Breast epithelium (tissue), 4 donors: ENCODE data around the gene ARID5B. TPM values are rescaled to one million over a fixed set of nuclear protein-coding genes. Genes with fewer than 3 reads are reported as not detected.
A peak's percentile ranks its signal among the peaks of the same experiment; 100 is the strongest.

Experiments used
- DNase-seq, 2 donors: peaks; one replicate each; pipeline ENCODE4 v3.0.0-alpha.2; 2019; ENCODE audit warnings: low spot score in 2 of 2
- H3K27ac ChIP-seq, 2 donors: fragments of 200-600 bp; sonication (generic) in 1 of 2; one replicate each; pipeline ENCODE4 v1.5.1; 2016 to 2019; ENCODE audit warnings: mild to moderate bottlenecking in 1 of 2
- H3K27me3 ChIP-seq, 2 donors: fragments of 200-600 bp; sonication (generic) in 1 of 2; one replicate each; pipeline versions ENCODE4 v1.5.1 to v1.6.0; 2017 to 2019; ENCODE audit warnings: control low read depth in 1 of 2, mild to moderate bottlenecking in 1 of 2
- H3K36me3 ChIP-seq: fragments of 200-600 bp; one replicate; pipeline ENCODE4 v1.5.1; 2019
- H3K4me1 ChIP-seq, 2 donors: fragments of 200-600 bp; sonication (generic); one replicate each; pipeline ENCODE4 v1.5.1; 2016 to 2019; ENCODE audit warnings: control low read depth in 1 of 2
- H3K4me3 ChIP-seq, 3 donors: fragments of 200-600 bp; sonication (generic); 1 replicate in 2 of 3; 2 replicates in 1 of 3; pipeline ENCODE4 v1.5.1; 2016 to 2019; ENCODE audit warnings: mild to moderate bottlenecking in 3 of 3, moderate library complexity in 2 of 3
- H3K9me3 ChIP-seq, 2 donors: fragments of 200-600 bp; sonication (generic) in 1 of 2; one replicate each; pipeline ENCODE4 v1.5.1; 2016 to 2019; ENCODE audit warnings: control low read depth in 1 of 2
- POLR2A ChIP-seq: fragments of 450-650 bp; IDR thresholded peaks from one replicate; pipeline ENCODE4 v1.6.1; 2016; ENCODE audit warnings: antibody characterized with exemption, mild to moderate bottlenecking, moderate library complexity
- POLR2AphosphoS5 ChIP-seq, 3 donors: sonication (generic); formaldehyde crosslinking; IDR thresholded peaks; one replicate each; pipeline ENCODE4 v1.6.1; 2017; ENCODE audit warnings: antibody characterized with exemption in 3 of 3
- intact Hi-C: fragments of 100-400 bp; cut with DNase I; formaldehyde crosslinking; loops from one replicate; pipeline ENCODE4 v1.15.1; 2023; ENCODE audit warnings: low total_unique reads
- total RNA-seq, 3 donors: library from RNA; depleted of rRNA; stranded (reverse); fragments of >200 nt; gene quantifications; one replicate each; pipeline ENCODE4 v1.1.0, GENCODE V29; 2016
- TF ChIP-seq, protein P1 (sequence below), 3 donors: fragments of 450-650 bp; IDR thresholded peaks; one replicate each; pipeline ENCODE4 v1.5.1; 2016 to 2017; ENCODE audit warnings: antibody characterized with exemption in 3 of 3, mild to moderate bottlenecking in 3 of 3, moderate library complexity in 3 of 3

The ARID5B gene
- total RNA-seq, 3 donors from 2014 or later, result 89.5 to 166 (median 125) TPM

GRCh38 chr10:61991166-61991565 lies 89.7 kb downstream of the ARID5B start:
- intact Hi-C loops, result no loop called here

DNA sequence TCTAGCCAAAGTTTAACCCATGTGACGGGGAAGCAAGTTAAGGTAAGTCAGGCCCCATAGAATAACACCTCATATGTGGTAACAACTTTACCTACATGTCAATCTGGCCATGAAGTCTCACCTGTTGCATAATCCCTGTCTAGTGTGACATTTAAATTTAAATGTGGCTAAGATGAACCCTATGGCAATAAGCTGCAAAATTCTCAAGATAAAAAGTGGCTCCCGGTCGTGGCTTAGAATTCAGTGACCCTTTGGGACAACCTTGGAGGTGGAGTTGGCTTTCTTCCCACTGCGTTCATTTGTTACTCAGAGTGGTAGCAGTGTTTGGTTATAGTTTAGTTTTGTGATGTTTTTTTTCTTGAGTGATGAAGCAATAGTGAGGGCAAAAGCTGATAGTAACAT lies 90.6 kb downstream of the ARID5B start:
- Histone ChIP-seq H3K27me3 (no peaks in the 10 kb centered on the region), H3K4me1 (peaks cover 3 to 4% of the 10 kb centered on the region in 2 donors), H3K4me3 (peak overlapping the region in 1 of 3 donors; percentile 17), H3K27ac (peak overlapping the region; percentile 75 to 91), H3K36me3 (no peaks in the 10 kb centered on the region), H3K9me3 (no peaks in the 10 kb centered on the region)
- intact Hi-C loops, result no loop called here
- no peak for DNase-seq
- TF ChIP-seq, protein P1, sequence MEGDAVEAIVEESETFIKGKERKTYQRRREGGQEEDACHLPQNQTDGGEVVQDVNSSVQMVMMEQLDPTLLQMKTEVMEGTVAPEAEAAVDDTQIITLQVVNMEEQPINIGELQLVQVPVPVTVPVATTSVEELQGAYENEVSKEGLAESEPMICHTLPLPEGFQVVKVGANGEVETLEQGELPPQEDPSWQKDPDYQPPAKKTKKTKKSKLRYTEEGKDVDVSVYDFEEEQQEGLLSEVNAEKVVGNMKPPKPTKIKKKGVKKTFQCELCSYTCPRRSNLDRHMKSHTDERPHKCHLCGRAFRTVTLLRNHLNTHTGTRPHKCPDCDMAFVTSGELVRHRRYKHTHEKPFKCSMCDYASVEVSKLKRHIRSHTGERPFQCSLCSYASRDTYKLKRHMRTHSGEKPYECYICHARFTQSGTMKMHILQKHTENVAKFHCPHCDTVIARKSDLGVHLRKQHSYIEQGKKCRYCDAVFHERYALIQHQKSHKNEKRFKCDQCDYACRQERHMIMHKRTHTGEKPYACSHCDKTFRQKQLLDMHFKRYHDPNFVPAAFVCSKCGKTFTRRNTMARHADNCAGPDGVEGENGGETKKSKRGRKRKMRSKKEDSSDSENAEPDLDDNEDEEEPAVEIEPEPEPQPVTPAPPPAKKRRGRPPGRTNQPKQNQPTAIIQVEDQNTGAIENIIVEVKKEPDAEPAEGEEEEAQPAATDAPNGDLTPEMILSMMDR (IDR thresholded peaks at IDR 0.05), result no peak
- no peak for TF ChIP-seq POLR2AphosphoS5 (IDR thresholded peaks at IDR 0.05)
- TF ChIP-seq POLR2A, result no peak

More at GRCh38 chr10:61991166-61991565, 89.7 kb downstream of the ARID5B start:
- Histone ChIP-seq H3K27ac (no peak overlapping the region), H3K27me3 (no peaks in the 10 kb centered on the region), H3K4me3 (no peak overlapping the region), H3K9me3 (no peaks in the 10 kb centered on the region), H3K36me3 (no peaks in the 10 kb centered on the region), H3K4me1 (peaks cover 3 to 4% of the 10 kb centered on the region in 2 donors)
- DNase-seq, result no peak
- TF ChIP-seq, protein P1 (IDR thresholded peaks at IDR 0.05), result no peak

GRCh38 chr10:61992671-61993668 lies 91.5 kb downstream of the ARID5B start:
- intact Hi-C loops, result no loop called here
- peak in 1 of 2 donors; percentile 57 for DNase-seq
- peak overlapping the region; percentile 1 to 52 (median 14) for H3K4me3 ChIP-seq
- no peaks in the 10 kb centered on the region for H3K27me3 ChIP-seq
- peak overlapping the region; percentile 75 to 91 for H3K27ac ChIP-seq
- peaks cover 3 to 4% of the 10 kb centered on the region in 2 donors for H3K4me1 ChIP-seq
- TF ChIP-seq POLR2AphosphoS5 (IDR thresholded peaks at IDR 0.05) (peak in 2 of 3 donors; percentile 81 to 88), POLR2A (no peak)
- TF ChIP-seq, protein P1 (IDR thresholded peaks at IDR 0.05), result no peak
- H3K36me3 ChIP-seq, result no peaks in the 10 kb centered on the region
- H3K9me3 ChIP-seq, result no peaks in the 10 kb centered on the region

GRCh38 chr10:61993711-61994401 lies 92.4 kb downstream of the ARID5B start:
- intact Hi-C loops, result no loop called here
- no peaks in the 10 kb centered on the region for H3K9me3 ChIP-seq
- DNase-seq, result no peak
- H3K36me3 ChIP-seq, result no peaks in the 10 kb centered on the region
- H3K4me1 ChIP-seq, result peaks cover 3 to 4% of the 10 kb centered on the region in 2 donors
- peak overlapping the region in 2 of 3 donors; percentile 14 to 52 for H3K4me3 ChIP-seq
- H3K27me3 ChIP-seq, result no peaks in the 10 kb centered on the region
- peak overlapping the region; percentile 75 to 91 for H3K27ac ChIP-seq
- TF ChIP-seq POLR2A, result no peak
- TF ChIP-seq POLR2AphosphoS5 (IDR thresholded peaks at IDR 0.05), result no peak
- TF ChIP-seq, protein P1 (IDR thresholded peaks at IDR 0.05), result peak in 2 of 3 donors; percentile 31 to 34
